G401 (cell line): ENCODE measurements around the gene DOCK9. TPM values are rescaled to one million over a fixed set of nuclear protein-coding genes. Genes with fewer than 3 reads are reported as not detected.

Experiments
- DNase-seq: peaks from one replicate; pipeline ENCODE4 v3.0.0-alpha.2; 2015; ENCODE audit warnings: low spot score
- in situ Hi-C: cut with HindIII; loops from 2 replicates; pipeline ENCODE4 v1.10.0; 2016; ENCODE audit warnings: low sequenced_read_pairs, mixed read lengths
- total RNA-seq: library from RNA; depleted of rRNA; stranded (reverse); fragments of >200 nt; shearing (Covaris generic); gene quantifications from 2 replicates; pipeline ENCODE4 v1.2.3, GENCODE V29; 2014

Gene DOCK9
- total RNA-seq, 1 experiment from 2014 or later: 0.51 TPM

- no peak for DNase-seq
- in situ Hi-C loops: no loop called here
These were observed 49.6 kb downstream of the DOCK9 start for GRCh38 chr13:98927951-98928927.

- in situ Hi-C loops: no loop called here
- no peak for DNase-seq
These were observed 51.9 kb downstream of the DOCK9 start for GRCh38 chr13:98925949-98926348.

GRCh38 chr13:98923641-98924397, 54.0 kb downstream of the DOCK9 start:
- in situ Hi-C loops: no loop called here
- no peak for DNase-seq

GRCh38 chr13:98922306-98922705, 55.6 kb downstream of the DOCK9 start:
- in situ Hi-C loops: no loop called here
- no peak for DNase-seq

- in situ Hi-C loops: no loop called here
- no peak for DNase-seq
These were observed 56.1 kb downstream of the DOCK9 start for GRCh38 chr13:98921786-98922185.

GRCh38 chr13:98921015-98921580, 56.8 kb downstream of the DOCK9 start:
- DNase-seq: no peak
- in situ Hi-C loops: no loop called here

GRCh38 chr13:98919566-98919965, 58.3 kb downstream of the DOCK9 start:
- DNase-seq: no peak
- in situ Hi-C loops: no loop called here

- in situ Hi-C loops: no loop called here
- no peak for DNase-seq
These were observed 59.1 kb downstream of the DOCK9 start for GRCh38 chr13:98918771-98919170.

- in situ Hi-C loops: no loop called here
These were observed 60.7 kb downstream of the DOCK9 start for GRCh38 chr13:98917116-98917515.

GRCh38 chr13:98916403-98916802, 61.5 kb downstream of the DOCK9 start:
- in situ Hi-C loops: no loop called here
- DNase-seq: no peak

More at GRCh38 chr13:98917116-98917515, 60.7 kb downstream of the DOCK9 start:
- no peak for DNase-seq

- in situ Hi-C loops: no loop called here
- DNase-seq: no peak
These were observed 61.9 kb downstream of the DOCK9 start for GRCh38 chr13:98915981-98916380.

GRCh38 chr13:98915563-98915962, 62.3 kb downstream of the DOCK9 start:
- in situ Hi-C loops: no loop called here
- DNase-seq: no peak

GRCh38 chr13:98913741-98914140, 64.1 kb downstream of the DOCK9 start:
- DNase-seq: no peak
- in situ Hi-C loops: no loop called here

GRCh38 chr13:98912846-98913245, 65.0 kb downstream of the DOCK9 start:
- DNase-seq: no peak
- in situ Hi-C loops: no loop called here

GRCh38 chr13:98910501-98910951, 67.3 kb downstream of the DOCK9 start:
- in situ Hi-C loops: no loop called here
- DNase-seq: no peak

- in situ Hi-C loops: no loop called here
- DNase-seq: no peak
These were observed 68.8 kb downstream of the DOCK9 start for GRCh38 chr13:98909016-98909415.

GRCh38 chr13:98906746-98907502, 70.9 kb downstream of the DOCK9 start:
- in situ Hi-C loops: no loop called here
- DNase-seq: no peak

- DNase-seq: no peak
- in situ Hi-C loops: no loop called here
These were observed 72.7 kb downstream of the DOCK9 start for GRCh38 chr13:98905199-98905598.

GRCh38 chr13:98900442-98900841, 77.4 kb downstream of the DOCK9 start:
- in situ Hi-C loops: no loop called here
- no peak for DNase-seq
